ENCODE data around the gene GPR39.

DNA sequence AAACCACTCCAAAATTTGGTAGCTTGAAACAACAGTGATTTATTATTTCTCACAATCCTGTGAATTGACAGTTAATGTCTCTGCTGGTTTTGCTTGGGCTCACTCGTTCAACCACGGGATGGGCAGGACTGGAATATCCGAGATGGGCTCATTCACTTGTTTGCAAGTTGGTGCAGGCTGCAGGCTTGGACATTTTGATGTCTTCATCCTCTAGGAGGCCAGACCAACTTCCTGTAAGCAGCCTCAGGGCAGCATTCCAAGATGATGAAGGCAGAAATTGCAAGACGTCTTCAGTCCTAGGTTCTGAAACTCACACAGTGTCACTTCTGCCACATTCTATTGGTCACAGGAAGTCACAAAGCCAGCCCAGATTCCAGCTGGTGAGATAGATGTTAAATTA, 47.1 kb downstream of the GPR39 start:
- TF ChIP-seq, protein P1, sequence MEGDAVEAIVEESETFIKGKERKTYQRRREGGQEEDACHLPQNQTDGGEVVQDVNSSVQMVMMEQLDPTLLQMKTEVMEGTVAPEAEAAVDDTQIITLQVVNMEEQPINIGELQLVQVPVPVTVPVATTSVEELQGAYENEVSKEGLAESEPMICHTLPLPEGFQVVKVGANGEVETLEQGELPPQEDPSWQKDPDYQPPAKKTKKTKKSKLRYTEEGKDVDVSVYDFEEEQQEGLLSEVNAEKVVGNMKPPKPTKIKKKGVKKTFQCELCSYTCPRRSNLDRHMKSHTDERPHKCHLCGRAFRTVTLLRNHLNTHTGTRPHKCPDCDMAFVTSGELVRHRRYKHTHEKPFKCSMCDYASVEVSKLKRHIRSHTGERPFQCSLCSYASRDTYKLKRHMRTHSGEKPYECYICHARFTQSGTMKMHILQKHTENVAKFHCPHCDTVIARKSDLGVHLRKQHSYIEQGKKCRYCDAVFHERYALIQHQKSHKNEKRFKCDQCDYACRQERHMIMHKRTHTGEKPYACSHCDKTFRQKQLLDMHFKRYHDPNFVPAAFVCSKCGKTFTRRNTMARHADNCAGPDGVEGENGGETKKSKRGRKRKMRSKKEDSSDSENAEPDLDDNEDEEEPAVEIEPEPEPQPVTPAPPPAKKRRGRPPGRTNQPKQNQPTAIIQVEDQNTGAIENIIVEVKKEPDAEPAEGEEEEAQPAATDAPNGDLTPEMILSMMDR (IDR thresholded peaks at IDR 0.05) = no peak
- TF ChIP-seq POLR2A (IDR thresholded peaks at IDR 0.05) = no peak

Data from body of pancreas (tissue), 4 donors.